ENCODE results near the gene PRRX1. TPM values are rescaled to one million over a fixed set of nuclear protein-coding genes. Genes with fewer than 3 reads are reported as not detected.

The PRRX1 gene
- total and polyA plus RNA-seq, 4 donors = 7.7 to 37.5 (median 13.9) TPM

- no peak overlapping the region for H3K27ac ChIP-seq (ENCODE audit: low read depth in 1 of 2, low read length in 1 of 2)
- H3K36me3 ChIP-seq (ENCODE audit: control insufficient read depth in 4 of 4, insufficient read depth in 4 of 4, low read length in 4 of 4) = peaks cover 0 to 2% (median 0%) of the 10 kb centered on the region in 4 donors
- no peak overlapping the region for H3K4me3 ChIP-seq
- H3K9me3 ChIP-seq (ENCODE audit: control insufficient read depth in 4 of 4, insufficient read depth in 3 of 4, low read length in 3 of 4) = no peaks in the 10 kb centered on the region
- no peak overlapping the region for H3K9ac ChIP-seq (ENCODE audit: insufficient read depth in 1 of 2, low read length in 2 of 2)
- peaks cover 0 to 24% (median 14%) of the 10 kb centered on the region in 3 donors for H3K27me3 ChIP-seq (ENCODE audit: control insufficient read depth in 3 of 3, insufficient read depth in 3 of 3, low read length in 2 of 3)
- no peak for TF ChIP-seq CTCF (IDR thresholded peaks at IDR 0.05; ENCODE audit: control extremely low read depth, extremely low read depth)
- ATAC-seq (ENCODE audit: insufficient read depth, low FRiP score) (no peak), DNase-seq (no peak)
- H3K4me1 ChIP-seq (ENCODE audit: control insufficient read depth in 5 of 5, insufficient read depth in 5 of 5, low read length in 5 of 5) = peaks cover 0 to 13% (median 0%) of the 10 kb centered on the region in 5 donors
Measured at GRCh38 chr1:170675865-170676264, 11.9 kb downstream of the PRRX1 start.

DNA sequence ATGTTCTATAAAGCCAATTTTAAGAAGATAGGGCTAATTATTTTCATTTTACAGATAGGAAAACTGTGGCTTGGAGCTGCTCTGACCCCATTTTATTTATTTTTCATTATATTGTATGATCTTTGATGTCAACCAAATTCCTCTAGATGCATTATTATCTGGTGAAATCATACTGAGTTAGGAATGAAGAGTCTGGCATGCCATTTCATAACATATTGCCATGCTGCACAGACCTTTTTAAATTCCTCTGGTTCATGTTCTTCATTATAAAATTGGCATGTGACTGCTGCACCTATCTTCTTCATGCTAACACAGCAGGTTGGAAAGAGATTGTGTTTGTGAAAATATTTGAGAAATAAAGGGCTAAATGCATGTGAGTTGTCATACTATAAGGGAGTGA lies 12.7 kb downstream of the PRRX1 start:
- no peak overlapping the region for H3K27ac ChIP-seq (ENCODE audit: low read depth in 1 of 2, low read length in 1 of 2)
- ATAC-seq (ENCODE audit: insufficient read depth, low FRiP score) = no peak
- no peak for TF ChIP-seq CTCF (IDR thresholded peaks at IDR 0.05; ENCODE audit: control extremely low read depth, extremely low read depth)
- H3K27me3 ChIP-seq (ENCODE audit: control insufficient read depth in 3 of 3, insufficient read depth in 3 of 3, low read length in 2 of 3) = peaks cover 0 to 16% (median 7%) of the 10 kb centered on the region in 3 donors
- DNase-seq = no peak
- H3K4me3 ChIP-seq = no peak overlapping the region
- no peak overlapping the region for H3K9ac ChIP-seq (ENCODE audit: insufficient read depth in 1 of 2, low read length in 2 of 2)
- no peaks in the 10 kb centered on the region for H3K9me3 ChIP-seq (ENCODE audit: control insufficient read depth in 4 of 4, insufficient read depth in 3 of 4, low read length in 3 of 4)
- peaks cover 0 to 10% (median 0%) of the 10 kb centered on the region in 5 donors for H3K4me1 ChIP-seq (ENCODE audit: control insufficient read depth in 5 of 5, insufficient read depth in 5 of 5, low read length in 5 of 5)
- H3K36me3 ChIP-seq (ENCODE audit: control insufficient read depth in 4 of 4, insufficient read depth in 4 of 4, low read length in 4 of 4) = peaks cover 0 to 2% (median 0%) of the 10 kb centered on the region in 4 donors

DNA sequence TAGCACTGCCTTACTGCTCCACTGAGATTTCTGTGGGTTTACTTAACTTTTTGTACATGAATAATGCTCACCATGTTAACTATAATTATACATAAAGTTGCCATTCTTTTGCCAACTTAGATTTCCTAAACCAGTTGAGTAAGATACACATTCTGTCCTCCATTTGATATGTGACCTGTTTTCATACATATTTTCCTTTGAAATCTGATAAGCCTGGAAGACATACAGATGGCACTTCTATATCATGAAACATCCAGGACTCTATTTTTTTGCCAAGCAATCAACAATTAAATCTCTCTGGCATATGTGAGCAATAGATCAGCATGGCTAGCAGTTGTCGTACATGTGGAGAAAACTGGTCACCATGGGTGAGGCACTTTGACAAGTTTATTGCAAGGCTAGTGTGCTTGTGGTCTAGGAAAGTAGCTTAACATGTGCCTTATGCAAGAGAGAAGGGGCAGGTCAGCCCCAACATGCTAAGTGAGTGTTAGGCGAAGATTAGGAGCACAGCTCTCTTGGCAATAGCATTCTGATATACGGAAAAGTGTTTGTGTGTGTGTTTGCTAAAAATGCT lies 14.2 kb downstream of the PRRX1 start:
- H3K4me1 ChIP-seq (ENCODE audit: control insufficient read depth in 5 of 5, insufficient read depth in 5 of 5, low read length in 5 of 5) = peaks cover 0 to 10% (median 0%) of the 10 kb centered on the region in 5 donors
- no peak overlapping the region for H3K27ac ChIP-seq (ENCODE audit: low read depth in 1 of 2, low read length in 1 of 2)
- H3K9me3 ChIP-seq (ENCODE audit: control insufficient read depth in 4 of 4, insufficient read depth in 3 of 4, low read length in 3 of 4) = no peaks in the 10 kb centered on the region
- ATAC-seq (ENCODE audit: insufficient read depth, low FRiP score) = no peak
- 80 to 85% methylated on average over 3 of the region's 3 CpGs for WGBS, 2 donors
- H3K36me3 ChIP-seq (ENCODE audit: control insufficient read depth in 4 of 4, insufficient read depth in 4 of 4, low read length in 4 of 4) = no peaks in the 10 kb centered on the region
- peaks cover 0 to 11% (median 0%) of the 10 kb centered on the region in 3 donors for H3K27me3 ChIP-seq (ENCODE audit: control insufficient read depth in 3 of 3, insufficient read depth in 3 of 3, low read length in 2 of 3)
- no peak for TF ChIP-seq CTCF (IDR thresholded peaks at IDR 0.05; ENCODE audit: control extremely low read depth, extremely low read depth)
- no peak overlapping the region for H3K9ac ChIP-seq (ENCODE audit: insufficient read depth in 1 of 2, low read length in 2 of 2)
- peak in 2 of 3 donors; percentile 71 to 72 for DNase-seq
- H3K4me3 ChIP-seq = no peak overlapping the region

GRCh38 chr1:170680428-170680827 lies 16.5 kb downstream of the PRRX1 start:
- Histone ChIP-seq H3K4me1 (ENCODE audit: control insufficient read depth in 5 of 5, insufficient read depth in 5 of 5, low read length in 5 of 5) (peaks cover 0 to 10% (median 0%) of the 10 kb centered on the region in 5 donors), H3K9ac (ENCODE audit: insufficient read depth in 1 of 2, low read length in 2 of 2) (no peak overlapping the region), H3K27me3 (ENCODE audit: control insufficient read depth in 3 of 3, insufficient read depth in 3 of 3, low read length in 2 of 3) (no peaks in the 10 kb centered on the region), H3K9me3 (ENCODE audit: control insufficient read depth in 4 of 4, insufficient read depth in 3 of 4, low read length in 3 of 4) (no peaks in the 10 kb centered on the region), H3K36me3 (ENCODE audit: control insufficient read depth in 4 of 4, insufficient read depth in 4 of 4, low read length in 4 of 4) (no peaks in the 10 kb centered on the region), H3K27ac (ENCODE audit: low read depth in 1 of 2, low read length in 1 of 2) (no peak overlapping the region), H3K4me3 (no peak overlapping the region)
- 48 to 58% methylated on average over 3 of the region's 3 CpGs for WGBS, 2 donors
- DNase-seq (no peak), ATAC-seq (ENCODE audit: insufficient read depth, low FRiP score) (no peak)
- TF ChIP-seq CTCF (IDR thresholded peaks at IDR 0.05; ENCODE audit: control extremely low read depth, extremely low read depth) = no peak
